Stimulated activated CD4-positive, alpha-beta T cell treated with anti-CD3 and anti-CD28 coated beads, Interleukin-12 subunit alpha, Interleukin-12 subunit beta, amount 100 ng/mL, for 4 hours (primary cell): ENCODE data around the gene CD163L1.
"Not testable (repeated sequence)": the region's sequence is repeated elsewhere in the genome, so short reads cannot be mapped to it uniquely, and the experiment has no call there.

ENCODE experiments used
- DNase-seq: peaks from one replicate; pipeline ENCODE4 v3.0.0-alpha.2; 2020

CD163L1 gene

GRCh38 chr12:7444076-7444475 lies at the start of gene CD163L1:
CD163L1 (minus strand) TSS chr12:7444153; CDS start chr12:7444127, 26 bp downstream.
- DNase-seq, result no peak

- no peak for DNase-seq
Observed at GRCh38 chr12:7493006-7493405, 49.1 kb upstream of the CD163L1 start.

- no peak for DNase-seq
Observed at GRCh38 chr12:7486512-7486911, 42.6 kb upstream of the CD163L1 start.

- no peak for DNase-seq
Observed at GRCh38 chr12:7485095-7485494, 41.1 kb upstream of the CD163L1 start.

- no peak for DNase-seq
Observed at GRCh38 chr12:7483343-7483742, 39.4 kb upstream of the CD163L1 start.

- no peak for DNase-seq
Observed at GRCh38 chr12:7479771-7480170, 35.8 kb upstream of the CD163L1 start.

- no peak for DNase-seq
Observed at GRCh38 chr12:7472060-7472459, 28.1 kb upstream of the CD163L1 start.

GRCh38 chr12:7460375-7461259 lies 16.7 kb upstream of the CD163L1 start:
- peak; percentile 33 for DNase-seq

GRCh38 chr12:7459973-7460372 lies 16.0 kb upstream of the CD163L1 start:
- DNase-seq, result no peak

- no peak for DNase-seq
Observed at GRCh38 chr12:7451756-7452155, 7.8 kb upstream of the CD163L1 start.

- no peak for DNase-seq
Observed at GRCh38 chr12:7450667-7451066, 6.7 kb upstream of the CD163L1 start.

GRCh38 chr12:7448099-7448498 lies 4.1 kb upstream of the CD163L1 start:
- no peak for DNase-seq

GRCh38 chr12:7444537-7444936 lies 584 bp upstream of the CD163L1 start:
- DNase-seq, result no peak

- DNase-seq, result no peak
Observed at GRCh38 chr12:7441216-7441615, 2.7 kb downstream of the CD163L1 start.

GRCh38 chr12:7439579-7440505 lies 4.1 kb downstream of the CD163L1 start:
- DNase-seq, result peak; percentile 35

GRCh38 chr12:7438291-7438995 lies 5.5 kb downstream of the CD163L1 start:
- not testable (repeated sequence) for DNase-seq

- DNase-seq, result not testable (repeated sequence)
Observed at GRCh38 chr12:7437494-7437893, 6.5 kb downstream of the CD163L1 start.

- no peak for DNase-seq
Observed at GRCh38 chr12:7434670-7435069, 9.3 kb downstream of the CD163L1 start.

- no peak for DNase-seq
Observed at GRCh38 chr12:7433276-7433822, 10.6 kb downstream of the CD163L1 start.

GRCh38 chr12:7431993-7432685 lies 11.8 kb downstream of the CD163L1 start:
- DNase-seq, result no peak

GRCh38 chr12:7411343-7411742 lies 32.6 kb downstream of the CD163L1 start:
- no peak for DNase-seq

- no peak for DNase-seq
Observed at GRCh38 chr12:7404275-7404674, 39.7 kb downstream of the CD163L1 start.
